Chondrocyte (in vitro differentiated cells): ENCODE results near the gene CORO1C. TPM values are rescaled to one million over a fixed set of nuclear protein-coding genes. Genes with fewer than 3 reads are reported as not detected.
A peak's percentile ranks its signal among the peaks of the same experiment; 100 is the strongest.

ENCODE experiments used
- DNase-seq: peaks from one replicate; pipeline ENCODE4 v3.0.0; 2021; ENCODE audit warnings: mixed read lengths, low spot score
- H3K27ac Mint-ChIP-seq: one replicate; pipeline ENCODE4 v1.8.0; 2021; ENCODE audit warnings: mild to moderate bottlenecking, moderate library complexity, mixed read lengths; ENCODE audit not compliant: unreplicated experiment
- H3K27me3 Mint-ChIP-seq: 2 replicates; pipeline ENCODE4 v1.8.0; 2021; ENCODE audit warnings: low read depth, mixed read lengths
- H3K36me3 Mint-ChIP-seq: 2 replicates; pipeline ENCODE4 v1.8.0; 2021; ENCODE audit warnings: low read depth, mixed read lengths
- H3K4me1 Mint-ChIP-seq: 2 replicates; pipeline ENCODE4 v1.8.0; 2021; ENCODE audit warnings: low read depth, mild to moderate bottlenecking, mixed read lengths
- H3K4me3 Mint-ChIP-seq: one replicate; pipeline ENCODE4 v1.8.0; 2021; ENCODE audit warnings: mild to moderate bottlenecking, moderate library complexity, mixed read lengths; ENCODE audit not compliant: unreplicated experiment
- H3K9me3 Mint-ChIP-seq: 2 replicates; pipeline ENCODE4 v1.8.0; 2021; ENCODE audit warnings: low read depth, mixed read lengths
- total RNA-seq: library from RNA; stranded (reverse); gene quantifications from 3 replicates; pipeline ENCODE4 v1.2.1, GENCODE V29; 2021
- TF ChIP-seq, protein P1 (sequence below): fragments of 200-600 bp; sonication (generic); IDR thresholded peaks from 2 replicates; pipeline ENCODE4 v1.5.0; 2021; ENCODE audit warnings: antibody characterized with exemption, mild to moderate bottlenecking, moderate library complexity

Gene CORO1C
- total RNA-seq, 1 donor from 2014 or later: 336 TPM

DNA sequence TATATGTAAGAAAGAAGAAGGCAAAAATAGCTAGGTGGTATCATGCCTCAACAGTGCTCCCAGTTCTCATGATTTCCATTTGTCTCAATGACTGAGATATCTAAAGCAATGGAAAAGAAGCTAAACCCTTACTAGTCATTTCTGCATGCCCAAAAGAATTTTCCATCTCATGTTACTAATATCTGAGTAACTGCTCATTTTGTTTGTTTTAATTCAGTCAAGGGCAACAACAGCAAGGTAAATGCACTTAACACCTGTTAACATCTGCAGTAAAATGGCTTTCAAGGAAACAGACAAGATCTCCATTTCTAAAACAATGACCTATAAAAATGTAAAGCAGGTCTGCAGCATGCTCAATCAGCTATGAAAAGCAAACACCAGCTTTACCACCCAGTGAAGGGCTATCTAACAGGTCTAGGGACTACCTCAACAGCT is 78.2 kb downstream of the CORO1C start:
- TF ChIP-seq, protein P1, sequence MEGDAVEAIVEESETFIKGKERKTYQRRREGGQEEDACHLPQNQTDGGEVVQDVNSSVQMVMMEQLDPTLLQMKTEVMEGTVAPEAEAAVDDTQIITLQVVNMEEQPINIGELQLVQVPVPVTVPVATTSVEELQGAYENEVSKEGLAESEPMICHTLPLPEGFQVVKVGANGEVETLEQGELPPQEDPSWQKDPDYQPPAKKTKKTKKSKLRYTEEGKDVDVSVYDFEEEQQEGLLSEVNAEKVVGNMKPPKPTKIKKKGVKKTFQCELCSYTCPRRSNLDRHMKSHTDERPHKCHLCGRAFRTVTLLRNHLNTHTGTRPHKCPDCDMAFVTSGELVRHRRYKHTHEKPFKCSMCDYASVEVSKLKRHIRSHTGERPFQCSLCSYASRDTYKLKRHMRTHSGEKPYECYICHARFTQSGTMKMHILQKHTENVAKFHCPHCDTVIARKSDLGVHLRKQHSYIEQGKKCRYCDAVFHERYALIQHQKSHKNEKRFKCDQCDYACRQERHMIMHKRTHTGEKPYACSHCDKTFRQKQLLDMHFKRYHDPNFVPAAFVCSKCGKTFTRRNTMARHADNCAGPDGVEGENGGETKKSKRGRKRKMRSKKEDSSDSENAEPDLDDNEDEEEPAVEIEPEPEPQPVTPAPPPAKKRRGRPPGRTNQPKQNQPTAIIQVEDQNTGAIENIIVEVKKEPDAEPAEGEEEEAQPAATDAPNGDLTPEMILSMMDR: no peak
- Mint-ChIP-seq H3K9me3 (no peaks in the 10 kb centered on the region), H3K36me3 (peaks cover 38% of the 10 kb centered on the region), H3K4me3 (no peak overlapping the region), H3K27me3 (no peaks in the 10 kb centered on the region), H3K27ac (peak overlapping the region; percentile 47), H3K4me1 (peaks cover 26% of the 10 kb centered on the region)
- DNase-seq: no peak

DNA sequence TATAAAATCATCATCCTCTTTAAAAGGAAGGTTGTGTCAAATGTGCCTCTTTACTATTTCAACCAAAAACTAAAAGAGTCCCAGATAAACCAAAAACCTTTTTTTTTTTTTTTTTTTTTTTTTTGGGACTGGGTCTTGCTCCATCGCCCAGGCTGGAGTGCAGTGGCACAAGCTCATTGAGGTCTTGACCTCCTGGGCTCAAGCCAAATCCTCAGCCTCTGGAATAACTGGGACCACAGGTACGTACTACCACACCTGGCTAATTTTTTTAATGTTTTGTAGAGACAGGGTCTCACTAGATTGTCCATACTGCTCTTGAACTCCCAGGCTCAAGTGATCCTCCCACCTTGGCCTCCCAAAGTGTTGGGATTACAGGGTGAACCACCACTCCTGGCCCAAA is 81.2 kb downstream of the CORO1C start:
- H3K9me3 Mint-ChIP-seq: no peaks in the 10 kb centered on the region
- peaks cover 42% of the 10 kb centered on the region for H3K4me1 Mint-ChIP-seq
- DNase-seq: no peak
- TF ChIP-seq, protein P1: no peak
- no peak overlapping the region for H3K4me3 Mint-ChIP-seq
- H3K27ac Mint-ChIP-seq: peak overlapping the region; percentile 84
- no peaks in the 10 kb centered on the region for H3K27me3 Mint-ChIP-seq
- peaks cover 43% of the 10 kb centered on the region for H3K36me3 Mint-ChIP-seq

DNA sequence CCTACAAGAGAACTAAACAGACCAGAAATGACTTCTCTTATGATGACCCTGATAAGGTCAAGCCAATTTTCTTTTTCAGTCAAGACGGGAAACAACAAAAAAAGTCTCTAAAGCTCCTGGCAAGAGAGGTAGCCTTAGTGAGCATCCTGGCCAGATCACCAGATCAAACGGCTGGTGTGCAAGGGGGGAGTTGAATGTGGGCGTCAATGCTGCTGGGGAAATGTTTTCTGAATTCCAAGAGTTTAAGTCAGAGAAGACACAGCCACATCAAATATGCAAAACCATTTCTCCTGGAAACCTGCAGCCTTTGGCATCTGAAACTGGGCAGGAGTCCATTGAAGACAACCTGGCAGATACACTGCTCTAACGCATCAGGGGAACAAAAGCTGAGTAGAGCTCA is 81.6 kb downstream of the CORO1C start:
- H3K4me1 Mint-ChIP-seq: peaks cover 46% of the 10 kb centered on the region
- TF ChIP-seq, protein P1: no peak
- peaks cover 46% of the 10 kb centered on the region for H3K36me3 Mint-ChIP-seq
- DNase-seq: no peak
- H3K27ac Mint-ChIP-seq: peak overlapping the region; percentile 84
- no peaks in the 10 kb centered on the region for H3K27me3 Mint-ChIP-seq
- no peak overlapping the region for H3K4me3 Mint-ChIP-seq
- no peaks in the 10 kb centered on the region for H3K9me3 Mint-ChIP-seq

DNA sequence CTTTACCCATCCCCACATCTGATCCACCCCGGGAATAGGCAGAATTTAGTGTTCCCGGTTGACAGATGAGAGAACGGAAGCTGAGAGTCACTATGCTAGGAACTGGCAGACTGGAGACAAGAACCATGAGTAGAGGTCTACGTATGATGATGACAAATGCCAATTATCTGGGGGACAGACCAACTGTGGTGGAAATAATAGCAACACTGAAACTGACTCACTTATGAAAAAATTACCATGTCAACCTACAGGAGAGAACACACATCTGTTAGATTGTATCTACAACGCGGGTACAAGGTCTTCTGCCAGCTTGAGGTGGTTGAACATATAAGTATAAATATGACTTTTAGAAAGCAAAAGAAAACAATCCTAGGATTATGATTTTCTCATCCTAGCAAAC is 82.2 kb downstream of the CORO1C start:
- Mint-ChIP-seq H3K4me3 (no peak overlapping the region), H3K27me3 (no peaks in the 10 kb centered on the region), H3K9me3 (no peaks in the 10 kb centered on the region), H3K36me3 (peaks cover 50% of the 10 kb centered on the region), H3K27ac (peak overlapping the region; percentile 84), H3K4me1 (peaks cover 52% of the 10 kb centered on the region)
- TF ChIP-seq, protein P1: no peak
- no peak for DNase-seq

- Mint-ChIP-seq H3K36me3 (peaks cover 54% of the 10 kb centered on the region), H3K4me1 (peaks cover 59% of the 10 kb centered on the region), H3K27ac (peak overlapping the region; percentile 84), H3K9me3 (no peaks in the 10 kb centered on the region), H3K27me3 (no peaks in the 10 kb centered on the region), H3K4me3 (no peak overlapping the region)
- no peak for DNase-seq
- TF ChIP-seq, protein P1: no peak
Measured at GRCh38 chr12:108648371-108648770, 82.9 kb downstream of the CORO1C start.
